ELF-1 (cell line): ENCODE results near the gene SEH1L.
"Not testable (repeated sequence)": the region's sequence is repeated elsewhere in the genome, so short reads cannot be mapped to it uniquely, and the experiment has no call there.

ENCODE experiments used
- DNase-seq: peaks from one replicate; pipeline ENCODE4 v3.0.0-alpha.2; 2016; ENCODE audit warnings: low read depth, low spot score

The SEH1L gene

GRCh38 chr18:12947285-12948049, at the start of gene SEH1L:
Gene SEH1L, plus strand, starts transcription at chr18:12948011. Its CDS starts 111 bp downstream, at chr18:12948122.
- peak; percentile 88 for DNase-seq

DNA sequence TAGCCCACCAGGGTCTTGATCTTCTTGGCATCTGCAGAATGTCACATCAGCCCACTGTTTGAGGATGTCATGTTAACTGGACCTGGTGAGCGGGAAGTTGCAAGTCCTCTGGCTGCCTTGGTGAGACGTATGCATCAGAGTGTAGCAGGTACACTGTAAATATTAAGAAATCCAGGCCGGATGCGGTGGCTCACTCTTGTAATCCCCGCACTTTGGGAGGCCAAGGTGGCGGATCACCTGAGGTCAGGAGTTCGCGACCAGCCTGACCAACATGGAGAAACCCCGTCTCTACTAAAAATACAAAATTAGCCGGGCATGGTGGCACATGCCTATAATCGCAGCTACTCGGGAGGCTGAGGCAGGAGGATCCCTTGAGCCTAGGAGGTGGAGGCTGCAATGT, 46.6 kb upstream of the SEH1L start:
- not testable (repeated sequence) for DNase-seq

DNA sequence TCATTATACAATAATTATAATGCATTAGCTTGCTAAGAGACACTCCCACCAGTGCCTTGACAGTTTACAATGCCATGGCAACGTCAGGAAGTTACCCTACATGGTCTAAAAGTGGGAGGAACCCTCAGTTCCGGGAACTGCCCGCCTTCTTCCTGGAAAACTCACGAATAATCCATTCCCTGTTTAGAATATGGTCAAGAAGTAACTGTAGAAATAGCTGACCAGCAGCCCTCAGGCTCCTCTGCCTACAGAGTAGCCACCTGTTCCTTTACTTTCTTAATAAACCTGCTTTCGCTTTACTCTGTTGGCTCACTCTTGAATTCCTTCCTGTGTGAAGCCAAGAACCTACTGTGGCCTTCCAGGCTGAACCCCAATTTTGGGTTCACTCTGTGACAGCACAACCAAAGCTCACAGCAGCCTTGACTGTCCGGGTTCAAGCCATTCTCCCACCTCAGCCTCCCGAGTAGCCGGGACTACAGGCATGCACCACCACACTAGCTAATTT, 43.7 kb upstream of the SEH1L start:
- DNase-seq: no peak

DNA sequence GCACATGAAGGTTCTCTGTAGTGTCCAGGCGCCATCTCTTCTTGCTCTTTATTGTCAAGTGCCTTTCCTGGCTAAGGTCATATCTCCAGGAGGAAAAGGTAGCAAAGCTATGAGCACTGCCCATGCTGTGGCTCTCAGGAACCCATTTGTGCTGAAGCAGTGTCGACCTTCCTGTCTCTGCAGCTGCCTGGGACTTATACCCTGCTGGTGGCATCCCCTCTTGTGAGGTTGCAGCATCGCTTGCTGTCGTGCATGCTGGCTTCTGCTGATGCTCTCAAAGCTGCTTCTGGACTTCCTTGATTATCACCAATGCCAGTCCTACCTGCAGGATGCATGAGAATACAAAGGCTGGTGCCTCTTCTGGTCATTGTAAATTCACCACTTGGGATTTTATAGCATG, 41.7 kb upstream of the SEH1L start:
- DNase-seq: no peak

DNA sequence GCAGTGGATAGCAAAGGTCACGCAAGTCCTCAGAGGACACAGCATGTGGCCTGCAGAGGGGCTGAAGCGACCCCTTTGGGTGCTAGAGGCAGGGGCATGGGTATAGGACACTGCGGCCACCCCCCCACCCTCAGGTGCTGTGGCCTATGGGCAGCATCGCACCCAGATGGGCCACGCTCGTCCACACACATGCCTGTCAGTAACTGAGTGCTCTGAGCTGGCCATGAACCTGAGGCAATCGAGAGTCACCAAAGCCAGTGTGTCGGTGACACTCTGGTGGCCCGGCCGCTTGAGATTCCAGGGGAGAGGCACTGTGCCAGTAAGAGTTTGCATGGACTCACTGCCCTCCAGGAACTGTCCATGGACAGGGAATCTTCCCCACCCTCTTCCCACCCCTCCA, 41.0 kb upstream of the SEH1L start:
- no peak for DNase-seq

DNA sequence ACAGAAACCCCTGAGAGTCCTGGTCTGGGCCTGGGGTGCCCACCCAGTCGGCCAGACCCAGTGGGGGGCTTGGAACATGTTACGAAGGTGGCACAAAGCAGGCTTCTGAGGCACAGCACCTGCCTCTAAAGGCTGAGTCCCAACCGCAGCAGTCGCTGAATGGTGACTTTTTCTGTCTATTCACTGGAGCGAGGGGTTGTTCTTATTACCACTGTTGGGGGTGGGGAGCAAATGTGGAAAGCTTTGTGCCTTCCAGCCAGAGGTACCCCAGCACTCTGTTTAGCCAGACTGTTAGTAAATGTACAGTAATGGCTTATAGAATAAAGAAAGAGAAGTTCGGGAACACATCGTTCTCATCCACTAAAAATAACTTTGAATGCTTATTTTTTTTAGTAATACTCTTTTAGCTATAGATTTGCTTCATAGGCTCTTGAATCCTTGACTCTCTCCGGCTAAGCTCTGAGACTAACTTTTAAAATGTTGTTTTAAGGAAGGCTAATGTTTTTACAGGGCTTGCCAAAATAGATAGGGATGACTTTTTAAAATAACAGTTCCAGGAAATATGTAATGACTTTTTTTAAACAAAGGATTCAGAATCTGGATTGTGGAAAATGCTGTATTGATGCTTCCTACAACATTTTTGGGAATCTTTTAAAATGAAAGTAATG, 40.4 kb upstream of the SEH1L start:
- DNase-seq: no peak

DNA sequence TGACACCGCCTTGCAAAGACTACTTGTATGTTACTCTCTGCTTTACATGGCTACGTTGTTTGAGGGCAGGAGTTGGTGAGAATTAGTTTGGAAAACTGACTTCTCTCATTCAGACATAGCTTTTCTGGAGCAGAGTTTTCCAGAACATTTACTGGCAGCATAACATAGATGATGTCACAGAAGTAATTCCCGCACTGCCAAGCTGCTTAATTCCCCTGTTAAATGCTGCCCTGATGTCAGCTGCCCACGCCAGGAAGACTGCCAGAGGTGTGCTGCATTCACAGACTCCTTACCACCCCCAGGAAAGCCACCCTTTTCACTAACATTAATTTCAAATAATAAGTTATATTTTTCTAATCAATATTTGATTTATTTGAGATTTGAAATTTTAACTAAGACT, 39.1 kb upstream of the SEH1L start:
- DNase-seq: no peak

DNA sequence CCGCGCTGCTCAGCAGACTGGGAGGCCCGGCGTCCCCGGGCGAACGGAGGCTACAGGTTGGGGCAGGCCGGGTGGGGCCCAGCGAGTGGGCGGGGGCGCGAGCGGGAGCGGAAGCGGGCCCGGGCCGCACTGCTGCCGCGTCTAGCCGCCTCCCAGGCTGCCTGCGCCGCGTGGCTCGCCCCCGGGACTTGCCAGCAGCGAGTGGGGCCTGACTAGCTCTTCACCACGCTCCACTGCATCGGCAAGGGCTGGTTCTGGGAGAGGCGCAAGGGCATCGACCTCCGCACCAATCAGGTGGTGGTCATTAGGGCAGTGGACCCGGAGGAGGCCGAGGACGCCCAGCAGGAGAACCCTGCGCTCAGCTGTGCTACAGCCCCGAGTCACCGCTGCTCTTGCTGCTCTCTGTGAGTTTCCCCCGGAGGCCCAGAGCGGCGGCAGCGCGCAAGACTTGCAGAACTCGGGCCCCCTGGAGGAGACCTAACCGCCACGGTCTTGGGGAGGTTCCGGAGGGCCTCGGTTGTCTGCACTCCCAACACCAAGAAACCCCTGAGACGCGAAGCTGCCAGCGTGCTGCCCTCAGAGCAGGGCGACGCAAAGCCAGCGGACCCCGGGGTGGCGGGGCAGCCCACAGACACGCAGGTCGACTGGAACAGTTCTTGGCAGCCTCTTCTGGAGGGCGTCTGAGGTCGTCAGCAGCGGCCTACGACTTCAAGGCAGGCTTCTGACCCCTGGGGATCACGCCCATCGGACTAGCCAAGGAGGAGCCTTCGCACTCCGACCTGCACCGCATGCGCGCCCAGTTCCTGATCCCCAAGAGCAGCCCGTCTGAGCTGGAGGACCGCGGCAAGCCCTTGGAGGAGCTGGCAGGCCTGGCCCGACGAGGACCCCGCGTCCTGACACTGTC, 36.5 kb upstream of the SEH1L start:
- peak; percentile 65 for DNase-seq

GRCh38 chr18:12911929-12912703, 35.7 kb upstream of the SEH1L start:
- no peak for DNase-seq

DNA sequence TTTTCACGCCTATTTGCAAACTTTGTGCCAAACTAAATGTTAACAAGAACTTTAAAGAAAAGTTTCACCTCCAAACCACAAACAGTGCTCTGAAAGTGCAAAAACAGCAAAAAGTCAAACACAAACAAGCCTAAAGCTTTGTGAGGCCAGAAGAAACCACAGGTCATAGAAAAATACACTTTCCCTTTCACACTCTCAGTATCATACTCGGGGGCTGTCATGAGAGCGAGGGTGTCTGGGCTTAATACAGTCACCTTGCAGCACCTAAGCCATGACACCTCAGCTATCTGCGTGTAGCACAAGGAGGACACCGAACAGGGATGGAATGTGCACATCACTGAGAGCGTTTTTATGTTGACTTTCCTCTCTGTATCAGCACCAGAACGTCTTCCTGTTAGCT, 26.6 kb upstream of the SEH1L start:
- DNase-seq: no peak

GRCh38 chr18:12922266-12922665, 25.5 kb upstream of the SEH1L start:
- no peak for DNase-seq

DNA sequence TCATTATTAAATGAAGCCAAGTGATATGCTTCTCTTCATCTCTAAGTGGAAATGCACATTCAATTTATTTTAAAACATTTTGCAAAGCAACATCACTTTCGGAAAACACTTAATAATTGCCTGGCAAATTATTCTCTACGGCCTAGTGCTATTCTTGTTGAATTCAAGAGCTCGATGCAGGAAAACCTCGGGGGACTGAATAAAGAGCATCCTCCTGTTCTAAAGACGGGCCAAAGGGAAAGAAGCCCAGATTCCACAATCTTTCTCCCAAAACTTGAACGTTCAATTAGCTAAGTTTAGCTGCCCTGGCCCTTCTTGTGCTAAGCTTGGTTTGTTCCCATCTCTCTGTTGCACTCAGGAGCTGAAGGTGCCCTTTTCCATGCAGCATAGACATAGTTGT, 23.2 kb upstream of the SEH1L start:
- DNase-seq: no peak

- DNase-seq: no peak
These were observed 19.6 kb upstream of the SEH1L start for GRCh38 chr18:12928206-12928605.

- DNase-seq: no peak
These were observed 19.2 kb upstream of the SEH1L start for GRCh38 chr18:12928641-12929040.

- no peak for DNase-seq
These were observed 18.2 kb upstream of the SEH1L start for GRCh38 chr18:12929477-12930083.

GRCh38 chr18:12930376-12930775, 17.4 kb upstream of the SEH1L start:
- no peak for DNase-seq

DNA sequence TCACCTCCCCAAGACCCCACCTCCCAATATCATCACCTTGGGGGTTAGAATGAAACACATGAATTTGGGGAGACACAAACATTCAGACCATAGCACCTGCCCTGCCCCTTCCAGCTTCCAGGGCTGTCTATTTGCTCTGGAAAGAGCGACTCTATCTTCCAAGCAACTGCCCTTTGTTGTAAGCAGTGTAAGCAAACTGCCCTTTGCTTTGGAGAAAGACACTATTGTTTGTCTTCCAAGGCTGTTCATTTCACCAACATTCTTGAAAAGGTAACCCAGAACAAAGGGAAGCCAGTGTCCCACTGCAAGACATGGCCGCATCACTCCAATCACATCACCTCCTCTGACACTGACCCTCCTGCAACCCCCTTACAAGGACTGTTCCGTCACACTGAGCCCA, 16.9 kb upstream of the SEH1L start:
- DNase-seq: no peak

GRCh38 chr18:12933327-12933726, 14.5 kb upstream of the SEH1L start:
- no peak for DNase-seq

DNA sequence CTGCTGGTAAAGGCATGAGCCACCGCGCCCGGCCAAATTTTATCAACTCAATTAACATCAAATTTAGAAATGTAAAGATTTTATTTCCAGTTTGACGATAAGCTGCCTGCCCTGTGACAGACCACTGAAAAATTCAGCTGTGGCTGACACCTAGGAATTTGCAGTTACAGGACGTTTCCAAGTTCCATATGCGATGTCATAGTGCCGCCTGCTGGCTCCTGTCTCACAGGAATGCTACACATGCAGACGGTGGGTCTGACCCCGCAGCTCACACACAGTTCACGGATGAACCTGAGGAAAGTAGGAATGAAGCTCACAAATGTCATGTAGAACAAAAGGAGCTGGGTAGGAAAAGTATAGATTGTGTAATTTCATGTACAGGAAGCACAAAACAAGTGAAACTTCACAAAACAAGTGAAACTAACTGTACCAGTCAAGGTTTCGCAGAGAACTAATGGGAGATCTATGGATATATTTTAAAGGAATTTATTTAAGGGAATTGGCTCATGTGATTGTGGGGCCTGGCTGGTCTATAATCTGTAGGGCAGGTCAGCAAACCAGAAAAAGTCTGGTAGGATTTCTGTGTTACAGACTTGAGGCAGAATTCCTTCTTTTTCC, 13.2 kb upstream of the SEH1L start:
- DNase-seq: peak; percentile 84

GRCh38 chr18:12939162-12939561, 8.6 kb upstream of the SEH1L start:
- DNase-seq: no peak
